HG02798 (cell line): Measurements from ENCODE around the gene TADA2A.

Source experiments
- ATAC-seq: cut with Tn5 transposase; IDR thresholded peaks from one replicate; pipeline ENCODE4 v1.9.1; 2021; ENCODE audit warnings: mild to moderate bottlenecking; ENCODE audit not compliant: unreplicated experiment, poor library complexity

Gene TADA2A, protein sequence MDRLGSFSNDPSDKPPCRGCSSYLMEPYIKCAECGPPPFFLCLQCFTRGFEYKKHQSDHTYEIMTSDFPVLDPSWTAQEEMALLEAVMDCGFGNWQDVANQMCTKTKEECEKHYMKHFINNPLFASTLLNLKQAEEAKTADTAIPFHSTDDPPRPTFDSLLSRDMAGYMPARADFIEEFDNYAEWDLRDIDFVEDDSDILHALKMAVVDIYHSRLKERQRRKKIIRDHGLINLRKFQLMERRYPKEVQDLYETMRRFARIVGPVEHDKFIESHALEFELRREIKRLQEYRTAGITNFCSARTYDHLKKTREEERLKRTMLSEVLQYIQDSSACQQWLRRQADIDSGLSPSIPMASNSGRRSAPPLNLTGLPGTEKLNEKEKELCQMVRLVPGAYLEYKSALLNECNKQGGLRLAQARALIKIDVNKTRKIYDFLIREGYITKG

GRCh38 chr17:37406635-37407461 is at the start of gene TADA2A, which contains the start of gene ACACA:
TADA2A (plus strand) TSS chr17:37406886; CDS start chr17:37411366, 4,480 bp downstream.
ACACA (minus strand) TSS chr17:37406836; CDS start chr17:37406299, 537 bp downstream.
- ATAC-seq = peak; percentile 85

DNA sequence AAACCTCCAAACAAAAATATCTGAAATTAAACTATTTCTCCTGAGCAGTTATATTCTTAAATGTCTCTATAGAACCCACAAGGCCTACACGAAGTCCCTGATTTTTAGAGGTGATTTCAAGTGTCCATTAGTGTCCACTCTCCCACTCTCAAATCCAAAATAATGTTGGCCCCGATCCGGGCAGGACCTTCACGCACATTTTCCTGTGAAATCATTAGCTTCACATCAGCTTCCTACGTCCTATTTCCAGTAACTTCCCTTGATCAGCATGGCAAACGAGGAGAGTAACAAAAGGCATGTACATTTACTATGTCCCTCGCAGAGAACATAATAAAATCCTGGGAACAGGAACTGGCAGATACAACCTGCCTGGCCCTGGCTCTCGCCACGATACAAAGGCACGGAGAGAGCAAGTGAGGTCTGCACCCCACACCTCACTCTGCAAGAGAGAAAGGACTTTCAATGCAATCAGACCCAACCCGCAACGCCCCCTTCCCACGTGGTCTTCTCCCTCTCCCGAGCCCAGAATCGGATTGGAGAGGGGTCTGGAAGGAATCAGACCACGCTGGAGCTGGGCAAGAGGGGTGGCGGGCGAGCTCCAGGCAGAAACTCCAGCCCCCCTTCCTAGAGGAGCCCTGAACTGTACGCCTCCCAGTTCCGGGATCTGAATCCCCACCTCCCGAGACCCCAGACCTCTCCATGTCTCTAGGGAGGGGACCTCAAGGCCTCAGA is 48.4 kb upstream of the TADA2A start:
- ATAC-seq = peak; percentile 11

GRCh38 chr17:37358830-37359681 is 47.6 kb upstream of the TADA2A start:
- ATAC-seq = peak; percentile 93

DNA sequence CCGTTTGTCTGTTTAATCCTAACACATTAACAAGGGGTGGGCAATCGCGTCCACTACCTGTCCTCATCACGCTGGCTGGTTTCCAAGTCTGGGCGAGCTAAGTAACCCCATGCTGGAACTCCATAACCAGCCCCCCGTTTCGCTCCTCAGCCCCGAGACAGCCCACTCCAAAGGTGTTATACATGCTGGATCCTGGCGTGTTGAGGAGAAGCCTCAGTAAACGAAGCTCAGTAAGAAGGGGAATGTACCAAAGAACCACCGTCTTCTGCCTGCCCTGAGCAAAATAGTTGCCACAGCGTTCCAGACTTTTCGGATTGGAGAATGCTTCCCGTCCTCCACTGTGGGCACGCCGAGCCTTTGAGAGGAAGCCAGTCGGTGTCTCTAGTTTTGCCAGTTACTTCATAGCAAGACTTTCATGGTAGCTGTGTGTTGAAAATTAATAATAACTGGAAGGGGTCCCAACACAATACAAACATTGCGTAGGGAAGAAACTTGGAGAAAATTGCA is 47.0 kb upstream of the TADA2A start:
- no peak for ATAC-seq

GRCh38 chr17:37360632-37361031 is 46.1 kb upstream of the TADA2A start:
- ATAC-seq = no peak

DNA sequence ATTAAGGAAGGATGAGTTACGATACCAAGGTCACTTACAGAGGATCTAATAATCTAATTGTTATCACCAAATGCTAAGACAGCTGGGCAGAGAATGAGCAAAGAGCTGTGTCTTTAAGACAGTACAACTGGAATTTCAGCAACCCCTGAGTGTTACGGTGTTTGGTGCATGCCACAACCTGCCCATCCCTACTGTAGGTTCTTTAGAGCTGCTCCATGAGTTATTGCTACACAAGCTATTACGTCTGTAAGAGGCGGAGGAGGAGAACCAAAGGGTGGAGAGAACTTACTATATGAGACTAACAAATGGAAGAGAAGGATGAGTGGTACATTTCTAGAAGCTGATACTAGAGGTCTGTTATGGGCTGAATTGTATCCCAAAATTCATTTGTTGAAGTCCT is 45.1 kb upstream of the TADA2A start:
- ATAC-seq = no peak

DNA sequence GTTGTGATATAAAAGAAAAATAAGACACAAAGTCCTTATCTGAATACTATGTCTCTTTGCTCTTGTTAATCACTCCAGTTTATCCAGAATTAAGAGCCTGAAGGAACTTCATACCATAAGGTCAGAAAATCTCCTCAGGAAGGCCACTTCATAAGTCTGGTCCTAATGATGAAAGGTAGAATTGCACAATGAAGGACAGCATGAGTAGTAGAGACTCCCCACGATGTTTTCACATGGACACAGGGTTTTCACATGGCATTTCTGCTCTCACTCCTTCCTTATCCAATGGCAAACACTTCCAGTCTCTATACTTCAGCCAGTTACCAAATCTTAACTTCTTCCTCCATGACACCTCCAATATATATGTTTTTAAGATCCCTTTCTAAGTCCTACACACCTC is 41.1 kb upstream of the TADA2A start:
- ATAC-seq = no peak

DNA sequence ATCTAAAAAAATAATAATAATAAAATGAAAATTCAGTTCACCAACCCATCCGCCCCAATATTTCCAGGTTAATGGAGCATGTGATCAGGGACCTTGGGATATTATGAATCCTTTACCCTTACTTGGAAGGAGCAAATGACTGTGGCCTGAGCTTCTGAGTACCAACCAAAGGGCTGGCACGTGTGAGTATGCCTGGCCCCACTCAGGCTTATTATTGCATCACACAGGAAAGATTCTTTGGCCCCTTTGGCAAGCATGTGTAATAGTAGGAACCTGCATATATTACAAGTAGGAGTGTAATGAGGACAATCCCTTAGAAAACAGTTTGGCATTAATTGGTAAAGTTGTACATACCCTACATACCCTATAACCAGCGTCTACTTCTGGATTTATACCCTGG is 38.1 kb upstream of the TADA2A start:
- ATAC-seq = no peak

- peak; percentile 59 for ATAC-seq
These were observed 33.0 kb upstream of the TADA2A start for GRCh38 chr17:37373530-37374159.

GRCh38 chr17:37375706-37376105 is 31.0 kb upstream of the TADA2A start, which contains the start of gene C17orf78:
C17orf78 (plus strand) TSS chr17:37375985; CDS start chr17:37376093, 108 bp downstream.
- no peak for ATAC-seq

GRCh38 chr17:37382056-37382455 is 24.6 kb upstream of the TADA2A start:
- no peak for ATAC-seq

- no peak for ATAC-seq
These were observed 22.0 kb upstream of the TADA2A start for GRCh38 chr17:37384560-37385149.

- ATAC-seq = no peak
These were observed 21.2 kb upstream of the TADA2A start for GRCh38 chr17:37385474-37385990.

- ATAC-seq = no peak
These were observed 20.2 kb upstream of the TADA2A start for GRCh38 chr17:37386462-37386861.

DNA sequence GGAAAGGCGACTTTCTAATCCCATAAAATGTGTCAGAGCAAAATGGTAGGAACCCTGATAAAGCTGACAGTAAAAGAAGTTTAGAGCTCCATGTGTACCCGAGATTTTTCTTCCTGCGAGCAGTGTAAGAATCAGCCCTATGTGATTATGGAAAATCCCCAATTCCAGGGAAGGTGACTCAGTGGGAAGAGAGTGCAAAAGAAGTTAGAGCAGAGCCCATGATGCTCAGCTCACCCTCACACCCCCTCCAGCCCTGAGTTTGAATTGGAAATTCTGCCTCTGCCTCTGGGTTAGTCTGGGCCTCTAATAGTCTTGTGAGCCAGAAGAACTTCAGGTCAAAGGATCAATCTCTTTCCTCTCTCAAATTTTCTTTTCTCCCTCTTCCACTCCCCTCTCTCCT is 18.4 kb upstream of the TADA2A start:
- no peak for ATAC-seq

DNA sequence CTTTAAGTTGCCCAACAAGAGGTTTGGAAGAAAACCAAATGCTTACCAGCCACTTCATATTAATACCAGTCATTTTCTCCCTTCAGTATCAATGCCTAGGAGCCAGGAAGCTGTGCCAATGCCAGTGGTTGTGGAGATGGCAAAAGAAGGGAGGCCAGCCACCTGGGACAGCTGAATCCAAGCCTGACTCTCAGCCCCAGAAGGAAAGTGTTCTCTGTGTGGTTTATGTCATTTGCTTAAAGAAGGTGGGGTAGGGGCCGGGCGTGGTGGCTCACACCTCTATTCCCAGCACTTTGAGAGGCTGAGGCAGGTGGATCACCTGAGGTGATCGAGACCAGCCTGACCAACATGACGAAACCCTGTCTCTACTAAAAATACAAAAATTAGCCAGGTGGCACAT is 17.5 kb upstream of the TADA2A start:
- no peak for ATAC-seq

DNA sequence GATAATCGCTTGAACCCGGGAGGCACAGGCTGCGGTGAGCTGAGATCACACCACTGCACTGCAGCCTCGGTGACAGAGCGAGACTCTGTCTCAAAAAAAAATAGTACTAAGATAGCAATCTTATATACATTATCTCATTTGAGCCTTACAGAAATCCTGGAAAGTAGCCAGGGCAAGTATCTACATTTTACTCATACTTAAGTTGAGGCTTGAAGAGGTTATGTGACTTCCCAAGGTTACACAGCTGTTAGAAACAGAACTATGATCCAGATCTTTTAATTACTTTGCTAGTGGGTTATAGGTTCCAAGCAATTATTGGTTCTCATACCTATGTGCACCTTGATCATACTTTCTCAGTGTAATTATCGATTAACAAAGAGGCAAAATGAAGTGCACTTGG is 15.5 kb upstream of the TADA2A start:
- ATAC-seq = no peak

DNA sequence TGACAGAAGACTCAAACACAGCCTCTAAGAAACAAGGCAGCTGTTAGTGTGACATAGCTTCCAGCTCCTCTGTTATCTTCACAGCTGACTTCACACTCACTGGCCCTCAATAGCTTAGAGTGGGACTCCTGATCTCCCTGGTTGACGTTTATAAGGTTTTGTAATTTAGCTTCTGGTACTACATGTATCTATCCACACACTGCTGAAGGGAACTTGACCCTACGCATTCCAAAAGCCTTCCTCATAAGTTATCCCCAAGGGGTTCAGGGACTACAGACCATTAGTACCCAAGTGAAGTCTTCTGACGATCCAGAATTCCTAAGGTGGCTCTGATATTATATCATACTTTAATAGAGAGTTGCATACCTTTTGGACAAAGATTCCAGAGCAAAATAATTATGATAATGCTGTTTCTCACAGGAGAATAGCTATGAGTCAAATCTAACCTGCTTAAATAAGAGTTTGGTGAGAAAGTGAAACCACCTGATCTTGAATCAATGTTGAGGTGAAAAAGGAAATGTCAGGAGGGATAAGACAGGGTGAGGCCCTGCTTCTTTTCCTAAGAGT is 14.6 kb upstream of the TADA2A start:
- ATAC-seq = peak; percentile 49
